Stimulated activated CD4-positive, alpha-beta T cell treated with anti-CD3 and anti-CD28 coated beads, Interleukin-4, amount 100 ng/mL, for 48 hours (primary cell): ENCODE results near the gene ENAH.
"Not testable (repeated sequence)": the region's sequence is repeated elsewhere in the genome, so short reads cannot be mapped to it uniquely, and the experiment has no call there.

Experiments
- DNase-seq, 2 donors: peaks; one replicate each; pipeline ENCODE4 v3.0.0-alpha.2; 2020; ENCODE audit warnings: low read depth in 2 of 2

The ENAH gene

DNA sequence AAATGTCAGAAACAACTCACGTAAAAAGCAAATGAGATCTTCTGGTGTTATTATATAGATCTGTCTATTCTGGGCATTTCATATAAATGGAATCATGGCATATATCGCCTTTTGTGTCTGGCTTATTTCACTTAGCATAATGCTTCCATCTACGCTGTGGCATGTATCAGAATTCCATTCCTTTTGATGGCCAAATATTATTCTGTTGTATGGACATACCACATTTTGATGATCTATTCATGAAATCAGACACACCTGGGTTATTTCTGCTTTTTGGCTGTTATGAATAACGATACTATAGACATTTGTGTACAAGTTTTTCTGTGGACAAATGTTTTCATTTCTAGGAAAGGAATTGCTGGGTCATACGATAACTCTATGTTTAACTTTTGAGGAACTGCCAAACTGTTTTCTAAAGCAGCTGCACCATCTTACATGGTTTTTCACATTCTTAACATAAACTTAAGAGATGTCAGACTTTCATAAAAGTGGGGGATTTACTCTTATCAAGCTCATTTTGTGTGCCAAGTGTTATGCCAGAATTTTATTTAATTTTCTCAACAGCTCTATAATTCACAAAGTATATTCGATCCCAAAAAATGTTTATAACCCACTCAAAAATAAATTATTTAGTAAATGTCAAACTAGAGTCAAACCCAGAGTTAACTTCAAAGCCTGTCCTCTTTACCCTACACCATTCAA is 7.6 kb downstream of the ENAH start:
- no peak for DNase-seq

DNA sequence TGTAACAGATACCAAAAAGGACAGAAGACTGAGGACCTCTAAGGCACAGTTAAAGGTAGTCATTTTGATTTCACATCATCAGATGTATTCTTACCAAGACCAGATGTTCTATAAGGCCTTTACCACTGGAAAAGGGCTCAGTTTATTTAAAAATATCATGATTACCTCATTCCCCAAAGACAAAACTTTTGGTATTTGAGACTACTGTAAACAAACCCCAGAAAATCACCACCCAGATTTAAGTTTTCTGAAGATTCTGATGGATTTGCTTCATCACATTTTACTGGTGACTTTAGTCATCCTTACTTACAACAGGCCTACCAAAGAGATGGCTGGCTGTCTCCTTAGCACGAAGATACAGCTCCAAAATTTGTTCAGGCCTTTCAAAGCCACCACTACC is 8.3 kb downstream of the ENAH start:
- DNase-seq, result no peak

DNA sequence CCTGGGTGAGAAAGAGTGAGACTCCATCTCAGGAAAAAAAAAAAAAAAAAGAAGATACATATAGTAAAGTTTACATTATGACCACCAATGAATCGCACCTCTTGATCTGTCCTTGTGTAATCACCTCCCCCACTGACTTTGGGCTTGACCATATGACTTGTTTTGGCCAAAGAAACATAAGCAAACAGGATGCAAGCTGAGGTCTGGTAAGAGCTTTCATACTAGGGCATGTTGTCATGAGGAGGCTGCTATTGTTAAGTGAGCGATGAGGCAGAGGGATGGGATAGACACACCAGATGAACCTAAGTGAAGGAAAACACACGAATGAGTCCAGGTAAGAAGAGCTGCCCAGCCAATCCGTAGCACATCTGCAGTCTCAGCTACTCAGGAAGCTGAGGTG is 10.7 kb downstream of the ENAH start:
- DNase-seq, result no peak

GRCh38 chr1:225638853-225639252 is 14.1 kb downstream of the ENAH start:
- DNase-seq, result no peak

- DNase-seq, result no peak
Observed at GRCh38 chr1:225637651-225638199, 15.2 kb downstream of the ENAH start.

DNA sequence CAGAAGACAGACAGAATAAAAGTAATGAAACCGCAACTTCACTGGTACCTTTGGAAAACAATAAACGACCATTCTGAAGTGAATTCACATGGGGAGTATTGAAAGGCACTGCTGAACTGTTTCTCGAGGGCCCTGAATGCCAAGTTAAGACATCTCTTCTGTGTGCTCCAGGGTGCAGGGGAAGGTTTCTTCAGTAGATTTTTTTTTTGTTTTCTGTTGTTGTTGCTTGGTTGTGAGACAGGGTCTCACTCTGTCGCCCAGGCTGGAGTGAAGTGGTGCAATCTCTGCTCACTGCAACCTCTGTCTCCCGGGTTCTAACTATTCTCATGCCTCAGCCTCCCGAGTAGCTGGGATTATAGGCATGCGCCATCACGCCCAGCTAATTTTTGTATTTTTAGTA is 15.9 kb downstream of the ENAH start:
- DNase-seq, result not testable (repeated sequence)

DNA sequence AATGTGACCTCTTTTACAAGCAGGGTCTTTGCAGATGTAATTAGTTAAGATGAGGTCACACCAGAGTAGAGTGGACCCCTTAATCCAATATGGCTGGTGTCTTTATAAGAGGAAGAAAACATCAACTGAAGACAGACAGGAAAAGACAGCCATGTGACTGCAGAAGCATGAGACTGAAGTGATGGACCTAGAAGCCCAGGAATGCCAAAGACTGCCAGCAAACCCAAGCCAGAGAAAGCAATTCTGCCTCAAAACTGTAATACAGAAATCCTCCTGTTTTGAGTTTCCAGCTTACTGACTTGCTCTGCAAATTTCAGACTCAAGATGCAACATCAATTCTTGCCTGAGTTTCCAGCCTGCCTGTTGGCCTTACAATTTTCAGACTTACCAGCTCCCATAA is 17.3 kb downstream of the ENAH start:
- DNase-seq, result no peak

DNA sequence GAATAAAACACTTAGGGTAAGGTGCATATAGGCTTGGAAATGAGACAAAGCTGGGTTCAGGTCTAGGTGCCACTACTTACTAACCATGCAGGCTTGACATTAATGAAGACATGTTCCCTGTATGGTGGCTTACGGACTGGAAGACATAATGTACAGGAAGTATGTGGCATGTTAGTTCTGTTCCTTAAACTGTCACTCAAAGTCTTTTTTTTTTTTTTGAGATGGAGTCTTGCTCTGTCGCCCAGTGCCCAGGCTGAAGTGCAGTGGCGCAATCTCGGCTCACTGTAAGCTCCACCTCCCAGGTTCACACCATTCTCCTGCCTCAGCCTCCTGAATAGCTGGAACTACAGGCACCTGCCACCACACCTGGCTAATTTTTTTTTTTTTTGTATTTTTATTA is 20.1 kb downstream of the ENAH start:
- DNase-seq, result not testable (repeated sequence)

DNA sequence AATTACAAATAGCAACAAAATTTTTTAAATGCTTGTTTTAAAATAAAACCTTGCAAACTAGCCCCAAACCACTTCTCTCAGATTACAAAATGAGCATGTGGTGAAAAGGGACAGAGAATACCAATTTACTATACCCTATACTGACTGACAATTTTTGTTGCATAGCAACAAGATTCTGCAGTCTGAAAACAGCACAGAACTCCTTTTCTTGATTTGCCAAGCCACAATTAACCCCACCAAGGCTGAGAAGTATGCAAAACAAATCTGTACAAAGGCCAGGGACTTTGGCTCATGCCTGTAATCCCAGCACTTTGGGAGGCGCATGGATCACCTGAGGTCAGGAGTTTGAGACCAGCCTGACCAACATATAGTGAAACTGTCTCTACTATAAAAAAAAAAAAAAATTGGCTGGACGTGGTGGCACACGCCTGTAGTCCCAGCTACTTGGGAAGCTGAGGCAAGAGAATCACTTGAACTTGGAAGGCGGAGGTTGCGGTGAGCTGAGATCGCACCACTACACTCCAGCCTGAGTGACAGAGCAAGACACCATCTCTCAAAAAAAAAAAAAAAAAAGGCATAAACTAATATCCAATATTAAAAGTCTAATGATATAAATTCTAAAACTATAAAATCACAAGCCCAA is 21.8 kb downstream of the ENAH start:
- no peak for DNase-seq

GRCh38 chr1:225629483-225629882 is 23.4 kb downstream of the ENAH start:
- no peak for DNase-seq

- not testable (repeated sequence) for DNase-seq
Observed at GRCh38 chr1:225628794-225629193, 24.1 kb downstream of the ENAH start.

DNA sequence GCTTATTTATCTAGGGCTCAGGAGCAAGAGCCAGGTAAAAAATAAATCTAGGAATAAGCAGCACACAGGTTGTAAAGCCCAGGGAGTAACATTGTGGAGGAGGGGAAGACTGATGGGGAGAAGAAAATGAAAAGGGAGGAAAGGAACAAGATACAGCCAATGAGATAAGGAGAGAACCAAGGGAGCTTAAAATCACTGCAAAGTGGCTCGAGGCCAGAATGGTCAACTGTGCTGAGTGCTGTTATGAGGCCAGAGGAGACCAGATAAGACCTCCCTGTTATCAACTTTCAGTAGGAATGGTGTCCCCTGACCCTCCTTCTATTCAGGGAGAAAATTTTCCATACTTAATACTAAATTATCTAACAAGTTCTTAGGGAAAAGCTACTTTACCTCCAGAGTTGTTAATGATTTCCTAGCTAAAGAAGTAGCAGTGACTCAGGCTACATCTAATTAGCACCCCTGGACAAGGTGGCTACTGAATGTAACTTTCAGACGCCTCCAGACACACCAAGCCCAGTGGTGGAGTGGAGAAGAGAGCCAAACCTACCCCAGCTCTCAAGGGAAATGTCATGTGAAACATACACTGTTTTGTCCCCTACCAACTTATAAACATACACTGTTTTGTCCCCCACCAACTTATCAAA is 25.5 kb downstream of the ENAH start:
- no peak for DNase-seq

DNA sequence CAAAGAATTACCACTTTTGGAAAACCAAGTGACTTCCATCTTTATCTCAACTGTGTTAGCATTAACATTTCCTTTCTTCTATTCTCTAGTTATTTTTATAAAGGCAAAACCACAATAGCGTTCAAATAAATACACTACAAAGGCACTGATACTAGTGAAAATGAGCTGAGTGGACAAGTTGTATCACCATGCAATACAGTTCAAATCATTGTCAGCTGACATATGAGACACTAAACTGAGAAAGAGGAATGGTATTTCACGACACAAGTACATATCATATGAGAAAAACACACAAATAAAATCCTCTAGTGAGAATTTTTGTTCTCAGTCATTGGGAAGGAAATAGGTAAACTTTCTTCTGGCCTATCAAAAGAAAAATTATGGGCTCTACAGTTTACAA is 26.2 kb downstream of the ENAH start:
- DNase-seq, result no peak

DNA sequence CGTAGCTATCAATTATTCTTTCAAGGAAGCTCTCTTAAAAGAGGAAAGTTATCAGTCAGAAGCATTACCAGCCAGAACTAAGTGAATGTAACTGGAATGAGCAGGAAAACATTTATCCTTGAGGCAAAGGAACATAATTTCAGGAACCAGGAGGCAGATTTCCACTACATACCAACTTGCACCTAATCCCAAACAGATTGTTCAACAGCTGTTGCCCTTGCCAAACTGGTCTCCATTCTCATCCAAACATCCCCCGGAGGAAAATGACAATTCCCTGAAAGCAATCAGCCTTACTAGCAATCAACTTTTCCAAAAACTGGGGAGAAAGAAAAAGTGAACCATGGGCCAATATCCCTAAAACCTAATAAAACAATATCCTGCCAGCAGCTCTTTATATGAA is 35.0 kb downstream of the ENAH start:
- DNase-seq, result no peak

DNA sequence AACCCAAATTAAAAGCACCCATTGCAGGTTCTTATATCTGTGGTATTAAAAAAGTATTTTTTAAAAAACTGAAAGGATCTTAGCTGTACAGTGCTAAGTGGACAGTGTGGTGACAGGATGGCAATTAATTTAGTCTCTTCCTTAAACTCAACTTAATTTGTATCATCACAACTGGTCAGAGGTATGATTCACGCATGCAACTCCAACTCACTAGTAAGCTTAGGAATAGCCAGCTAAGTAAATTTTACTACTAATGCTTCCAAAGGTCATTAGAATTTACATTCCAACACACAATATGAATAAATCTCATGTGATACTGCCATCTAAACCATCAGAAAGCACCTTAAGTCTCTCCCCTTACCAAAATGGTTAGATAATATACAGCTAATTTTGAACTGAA is 35.4 kb downstream of the ENAH start:
- no peak for DNase-seq

DNA sequence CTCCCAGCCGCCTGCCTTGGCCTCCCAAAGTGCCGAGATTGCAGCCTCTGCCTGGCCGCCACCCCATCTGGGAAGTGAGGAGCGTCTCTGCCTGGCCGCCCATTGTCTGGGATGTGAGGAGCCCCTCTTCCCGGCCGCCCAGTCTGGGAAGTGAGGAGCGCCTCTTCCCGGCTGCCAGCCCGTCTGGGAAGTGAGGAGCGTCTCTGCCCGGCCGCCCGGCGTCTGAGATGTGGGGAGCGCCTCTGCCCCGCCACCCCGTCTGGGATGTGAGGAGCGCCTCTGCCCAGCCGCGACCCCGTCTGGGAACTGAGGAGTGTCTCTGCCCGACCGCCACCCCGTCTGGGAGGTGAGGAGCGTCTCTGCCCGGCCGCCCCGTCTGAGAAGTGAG is 37.5 kb downstream of the ENAH start:
- DNase-seq, result not testable (repeated sequence)

DNA sequence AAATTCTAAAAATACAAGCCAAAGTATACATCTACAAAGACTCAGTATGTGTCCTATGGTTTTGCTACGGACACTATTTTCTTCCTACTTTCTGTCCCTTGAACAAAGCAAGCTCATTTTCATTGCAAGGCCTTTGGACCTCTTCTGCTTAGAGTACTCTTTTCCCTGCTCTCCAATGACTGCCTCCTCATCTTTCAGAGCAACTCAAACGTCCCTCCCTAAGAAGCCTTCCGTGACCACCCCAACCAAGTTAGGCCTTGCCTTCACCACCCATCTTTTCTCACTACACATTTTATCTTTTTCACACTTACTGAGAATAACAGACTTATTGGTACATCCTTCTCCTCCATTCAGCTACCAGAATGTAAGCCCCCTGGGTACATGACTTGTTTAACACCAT is 39.9 kb downstream of the ENAH start:
- no peak for DNase-seq

DNA sequence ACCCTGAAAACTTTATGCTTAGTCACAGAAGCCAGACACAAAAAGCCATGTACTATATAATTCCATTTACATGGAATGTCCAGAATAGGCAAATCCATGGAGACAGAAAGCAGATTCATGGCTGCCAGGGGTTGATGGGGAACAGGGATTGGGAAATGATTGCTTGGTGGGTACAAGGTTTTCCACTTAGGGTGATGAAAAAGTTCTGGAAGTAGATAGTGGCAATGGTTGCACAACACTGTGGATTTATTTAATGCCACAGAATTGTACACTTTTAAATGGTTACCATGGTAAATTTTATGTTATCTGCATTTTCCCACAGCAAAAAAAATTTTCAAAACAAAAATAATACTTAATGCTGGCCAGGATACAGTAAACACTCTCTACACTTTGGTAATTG is 40.6 kb downstream of the ENAH start:
- DNase-seq, result no peak

DNA sequence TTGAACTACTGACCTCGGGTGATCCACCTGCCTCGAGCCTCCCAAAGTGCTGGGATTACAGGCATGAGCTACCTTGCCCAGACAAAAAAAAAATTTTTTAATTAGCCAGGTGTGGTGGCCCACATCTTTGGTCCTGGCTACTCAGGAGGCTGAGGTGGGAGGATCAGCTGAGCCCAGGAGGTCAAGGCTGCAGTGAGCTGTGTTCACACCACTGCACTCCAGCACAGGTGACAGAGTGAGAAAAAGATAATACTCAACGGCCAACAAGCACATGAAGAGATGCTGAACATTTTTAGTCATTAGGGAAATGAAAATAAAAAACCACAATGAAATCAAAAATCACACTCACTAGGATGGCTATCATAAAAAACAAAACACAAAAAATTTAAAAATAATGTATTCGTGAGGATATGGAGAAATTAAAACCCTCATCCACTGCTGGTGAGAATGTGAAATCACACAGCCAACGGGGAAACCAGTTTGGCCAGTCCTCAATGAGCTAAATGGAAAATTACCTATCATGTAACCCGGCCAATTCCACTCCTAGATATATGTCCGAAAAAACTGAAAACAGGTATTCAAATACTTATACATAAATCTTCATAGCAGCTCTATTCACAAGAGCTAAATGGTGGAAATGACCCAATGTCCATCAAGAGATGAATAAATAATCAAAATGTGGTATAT is 41.2 kb downstream of the ENAH start:
- DNase-seq, result no peak

- no peak for DNase-seq
Observed at GRCh38 chr1:225610539-225610938, 42.4 kb downstream of the ENAH start.

- DNase-seq, result no peak
Observed at GRCh38 chr1:225608014-225608796, 44.7 kb downstream of the ENAH start.

GRCh38 chr1:225607355-225607754 is 45.6 kb downstream of the ENAH start:
- no peak for DNase-seq
